GM18526 (cell line): ENCODE results near the gene S100B.

Source experiments
- POLR2A ChIP-seq: IDR thresholded peaks from 3 replicates; pipeline ENCODE4 v1.6.1; 2011; ENCODE audit not compliant: insufficient read length; ENCODE audit errors: extremely low read depth

Gene S100B

GRCh38 chr21:46560568-46561444 lies 44.1 kb downstream of the S100B start:
- TF ChIP-seq POLR2A: no peak

- TF ChIP-seq POLR2A: peak; percentile 35
Observed at GRCh38 chr21:46559291-46559983, 45.4 kb downstream of the S100B start.

- no peak for TF ChIP-seq POLR2A
Observed at GRCh38 chr21:46557919-46558392, 46.9 kb downstream of the S100B start.

GRCh38 chr21:46557469-46557868 lies 47.4 kb downstream of the S100B start:
- no peak for TF ChIP-seq POLR2A

- no peak for TF ChIP-seq POLR2A
Observed at GRCh38 chr21:46556802-46557201, 48.1 kb downstream of the S100B start.

- no peak for TF ChIP-seq POLR2A
Observed at GRCh38 chr21:46555678-46556077, 49.2 kb downstream of the S100B start.

- no peak for TF ChIP-seq POLR2A
Observed at GRCh38 chr21:46555225-46555617, 49.7 kb downstream of the S100B start.

GRCh38 chr21:46554431-46555224 lies 50.3 kb downstream of the S100B start:
- no peak for TF ChIP-seq POLR2A

GRCh38 chr21:46553993-46554392 lies 50.9 kb downstream of the S100B start:
- TF ChIP-seq POLR2A: no peak

- TF ChIP-seq POLR2A: no peak
Observed at GRCh38 chr21:46552865-46553379, 52.0 kb downstream of the S100B start.

- no peak for TF ChIP-seq POLR2A
Observed at GRCh38 chr21:46552274-46552673, 52.6 kb downstream of the S100B start.

GRCh38 chr21:46551636-46552241 lies 53.1 kb downstream of the S100B start:
- TF ChIP-seq POLR2A: peak; percentile 22

GRCh38 chr21:46550116-46550941 lies 54.6 kb downstream of the S100B start:
- no peak for TF ChIP-seq POLR2A

- no peak for TF ChIP-seq POLR2A
Observed at GRCh38 chr21:46549650-46550049, 55.2 kb downstream of the S100B start.
